Thyroid gland (tissue), 4 donors: ENCODE measurements around the gene ABCC10.

Experiments
- POLR2A ChIP-seq, 2 donors: fragments of 450-650 bp; IDR thresholded peaks; one replicate each; pipeline ENCODE4 v1.6.1; 2017; ENCODE audit warnings: antibody characterized with exemption in 2 of 2, mild to moderate bottlenecking in 2 of 2, moderate library complexity in 1 of 2
- TF ChIP-seq, protein P1 (sequence below), 6 experiments: fragments of 200-600 bp in 3 of 6; fragments of 450-650 bp in 3 of 6; sonication (generic) in 3 of 6; IDR thresholded peaks; one replicate each; pipeline ENCODE4 v1.5.1; 2016 to 2019; ENCODE audit warnings: antibody characterized with exemption in 6 of 6, mild to moderate bottlenecking in 2 of 6, inconsistent platforms in 1 of 6, moderate library complexity in 1 of 6

DNA sequence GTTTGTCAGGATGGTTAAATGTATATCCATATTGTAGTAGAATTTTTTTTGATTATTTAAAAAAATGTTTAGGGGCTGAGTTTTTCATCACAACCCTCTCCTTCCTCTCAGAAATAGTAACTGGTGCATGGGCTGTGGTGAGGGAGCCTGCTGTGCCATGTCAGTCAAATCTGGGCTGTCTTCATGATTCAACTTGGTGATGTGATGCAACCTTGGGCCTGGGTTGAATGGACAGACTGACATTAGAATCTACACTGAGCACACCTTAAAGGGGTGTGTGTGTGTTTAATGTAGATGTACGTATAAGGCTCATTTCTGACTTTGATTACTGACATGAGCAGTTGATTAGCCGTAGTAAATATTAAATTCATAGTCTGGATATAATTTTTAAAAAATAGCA, 53.7 kb downstream of the ABCC10 start:
- TF ChIP-seq, protein P1, sequence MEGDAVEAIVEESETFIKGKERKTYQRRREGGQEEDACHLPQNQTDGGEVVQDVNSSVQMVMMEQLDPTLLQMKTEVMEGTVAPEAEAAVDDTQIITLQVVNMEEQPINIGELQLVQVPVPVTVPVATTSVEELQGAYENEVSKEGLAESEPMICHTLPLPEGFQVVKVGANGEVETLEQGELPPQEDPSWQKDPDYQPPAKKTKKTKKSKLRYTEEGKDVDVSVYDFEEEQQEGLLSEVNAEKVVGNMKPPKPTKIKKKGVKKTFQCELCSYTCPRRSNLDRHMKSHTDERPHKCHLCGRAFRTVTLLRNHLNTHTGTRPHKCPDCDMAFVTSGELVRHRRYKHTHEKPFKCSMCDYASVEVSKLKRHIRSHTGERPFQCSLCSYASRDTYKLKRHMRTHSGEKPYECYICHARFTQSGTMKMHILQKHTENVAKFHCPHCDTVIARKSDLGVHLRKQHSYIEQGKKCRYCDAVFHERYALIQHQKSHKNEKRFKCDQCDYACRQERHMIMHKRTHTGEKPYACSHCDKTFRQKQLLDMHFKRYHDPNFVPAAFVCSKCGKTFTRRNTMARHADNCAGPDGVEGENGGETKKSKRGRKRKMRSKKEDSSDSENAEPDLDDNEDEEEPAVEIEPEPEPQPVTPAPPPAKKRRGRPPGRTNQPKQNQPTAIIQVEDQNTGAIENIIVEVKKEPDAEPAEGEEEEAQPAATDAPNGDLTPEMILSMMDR (IDR thresholded peaks at IDR 0.05) = no peak
- TF ChIP-seq POLR2A (IDR thresholded peaks at IDR 0.05) = no peak
